Epithelial cell of esophagus (primary cell): ENCODE measurements around the gene ANO6.
"Not testable (repeated sequence)": the region's sequence is repeated elsewhere in the genome, so short reads cannot be mapped to it uniquely, and the experiment has no call there.

Source experiments
- DNase-seq: peaks from one replicate; pipeline ENCODE4 v3.0.0; 2010; ENCODE audit warnings: low read depth
- H3K4me3 ChIP-seq: 2 replicates; pipeline ENCODE4 v1.5.1; 2011; ENCODE audit warnings: mild to moderate bottlenecking, low read length, control low read depth
- CTCF ChIP-seq: IDR thresholded peaks from 2 replicates; pipeline ENCODE4 v1.5.1; 2011; ENCODE audit warnings: low read depth, mild to moderate bottlenecking, low read length, control low read depth, inconsistent platforms; ENCODE audit not compliant: insufficient read depth; ENCODE audit errors: missing control alignments

Gene ANO6

GRCh38 chr12:45260854-45261253 is 45.0 kb downstream of the ANO6 start:
- DNase-seq: no peak
- no peak overlapping the region for H3K4me3 ChIP-seq
- TF ChIP-seq CTCF: no peak

- DNase-seq: not testable (repeated sequence)
These were observed 46.3 kb downstream of the ANO6 start for GRCh38 chr12:45262185-45262584.

GRCh38 chr12:45263587-45263986 is 47.7 kb downstream of the ANO6 start:
- DNase-seq: no peak
- H3K4me3 ChIP-seq: no peak overlapping the region
- TF ChIP-seq CTCF: no peak

More at GRCh38 chr12:45262185-45262584, 46.3 kb downstream of the ANO6 start:
- H3K4me3 ChIP-seq: not testable (repeated sequence)

GRCh38 chr12:45268672-45269411 is 52.9 kb downstream of the ANO6 start:
- DNase-seq: peak; percentile 78
- peak; percentile 49 for TF ChIP-seq CTCF
- H3K4me3 ChIP-seq: no peak overlapping the region

GRCh38 chr12:45269412-45269751 is 53.5 kb downstream of the ANO6 start:
- no peak overlapping the region for H3K4me3 ChIP-seq
- TF ChIP-seq CTCF: no peak
- no peak for DNase-seq

- H3K4me3 ChIP-seq: no peak overlapping the region
- TF ChIP-seq CTCF: no peak
- no peak for DNase-seq
These were observed 55.1 kb downstream of the ANO6 start for GRCh38 chr12:45270951-45271350.

- no peak for TF ChIP-seq CTCF
- DNase-seq: peak; percentile 94
- no peak overlapping the region for H3K4me3 ChIP-seq
These were observed 57.9 kb downstream of the ANO6 start for GRCh38 chr12:45273717-45274271.
